NCI-H128 (cell line): Measurements from ENCODE around the gene MLN.

ENCODE experiments used
- DNase-seq: peaks from one replicate; lab custom pipeline; 2025; ENCODE audit not compliant: unreplicated experiment; lab: John Stamatoyannopoulos, UW

Gene MLN

DNA sequence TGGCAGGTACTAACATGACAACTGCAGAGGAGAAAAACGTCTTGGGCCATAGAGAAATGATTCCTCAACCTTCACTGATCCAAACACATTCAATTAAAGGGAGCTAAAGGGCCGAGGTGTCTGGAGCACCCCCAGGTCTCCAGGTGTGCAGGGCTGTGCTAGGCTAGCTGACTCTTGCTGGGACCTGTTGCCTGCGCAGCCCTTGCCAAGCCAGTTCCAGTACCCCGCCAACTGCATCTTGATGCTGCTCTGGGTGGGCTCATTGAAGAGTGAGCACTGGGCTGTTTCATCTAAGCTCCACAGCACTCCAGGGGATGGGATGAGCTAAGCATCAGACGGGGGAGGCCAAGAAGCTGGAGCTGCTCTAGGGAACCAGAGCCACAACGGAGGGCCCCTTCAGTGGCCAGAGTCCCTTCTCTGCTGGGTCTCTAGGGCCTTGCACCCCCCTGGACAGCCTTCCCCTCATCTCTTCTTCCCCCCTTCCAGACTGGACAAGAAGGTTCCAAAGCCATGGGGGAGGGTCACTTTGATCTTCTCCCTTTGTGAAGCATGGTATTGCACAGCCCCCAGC lies 30.8 kb downstream of the MLN start:
- DNase-seq, result no peak

DNA sequence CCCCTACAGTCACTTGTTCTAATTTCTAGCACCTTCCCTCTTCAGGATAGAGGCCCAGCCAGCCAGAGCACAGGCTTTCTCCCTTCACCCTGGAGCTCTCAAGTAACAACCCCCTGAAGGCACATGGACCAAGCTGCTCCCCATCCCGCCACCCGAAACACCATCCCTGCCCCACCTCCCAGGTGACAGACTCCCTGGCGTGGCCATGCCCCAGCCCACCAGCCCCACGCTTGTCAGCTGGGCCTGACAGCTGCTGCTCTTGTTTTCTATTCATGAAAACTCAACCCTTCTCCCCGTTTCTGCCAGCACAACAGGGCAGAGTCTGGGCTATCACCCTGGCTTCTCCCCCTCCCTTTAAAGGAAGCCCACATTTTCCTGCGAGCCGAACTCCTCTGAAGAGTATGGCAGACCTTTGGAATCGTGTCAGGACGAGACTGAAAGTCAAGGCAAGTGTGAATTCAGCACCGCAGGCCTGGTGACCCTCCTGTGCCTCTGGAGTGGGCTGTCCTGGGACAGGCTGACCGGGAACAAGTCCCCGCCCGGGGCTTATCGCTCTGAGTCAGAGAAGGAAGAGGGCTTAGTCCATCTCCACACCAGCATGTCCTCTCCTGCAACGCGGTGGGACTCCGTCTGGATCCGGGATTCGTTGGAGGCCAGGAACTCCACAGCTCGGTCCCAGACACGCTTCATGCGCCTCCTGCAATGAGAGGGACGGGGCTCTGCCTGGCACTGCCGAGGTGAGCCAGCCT lies 31.5 kb downstream of the MLN start:
- no peak for DNase-seq

GRCh38 chr6:33771146-33772081 lies 32.4 kb downstream of the MLN start:
- DNase-seq, result peak; percentile 63

DNA sequence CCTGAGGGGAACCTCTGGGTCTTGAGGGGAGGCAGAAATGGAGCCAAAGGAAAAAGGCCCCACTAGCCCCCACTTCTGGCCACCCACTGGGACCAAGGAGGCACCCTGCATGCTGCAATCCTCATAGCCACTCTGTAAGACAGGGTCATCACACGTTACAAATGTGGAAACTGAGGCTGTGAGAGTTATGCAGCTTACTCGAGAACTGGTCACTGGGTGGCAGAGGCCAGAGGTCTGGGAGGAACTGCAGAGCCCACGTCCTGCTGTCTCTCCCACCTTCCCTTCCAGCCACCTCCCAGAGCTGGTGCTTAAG lies 33.0 kb downstream of the MLN start:
- no peak for DNase-seq

DNA sequence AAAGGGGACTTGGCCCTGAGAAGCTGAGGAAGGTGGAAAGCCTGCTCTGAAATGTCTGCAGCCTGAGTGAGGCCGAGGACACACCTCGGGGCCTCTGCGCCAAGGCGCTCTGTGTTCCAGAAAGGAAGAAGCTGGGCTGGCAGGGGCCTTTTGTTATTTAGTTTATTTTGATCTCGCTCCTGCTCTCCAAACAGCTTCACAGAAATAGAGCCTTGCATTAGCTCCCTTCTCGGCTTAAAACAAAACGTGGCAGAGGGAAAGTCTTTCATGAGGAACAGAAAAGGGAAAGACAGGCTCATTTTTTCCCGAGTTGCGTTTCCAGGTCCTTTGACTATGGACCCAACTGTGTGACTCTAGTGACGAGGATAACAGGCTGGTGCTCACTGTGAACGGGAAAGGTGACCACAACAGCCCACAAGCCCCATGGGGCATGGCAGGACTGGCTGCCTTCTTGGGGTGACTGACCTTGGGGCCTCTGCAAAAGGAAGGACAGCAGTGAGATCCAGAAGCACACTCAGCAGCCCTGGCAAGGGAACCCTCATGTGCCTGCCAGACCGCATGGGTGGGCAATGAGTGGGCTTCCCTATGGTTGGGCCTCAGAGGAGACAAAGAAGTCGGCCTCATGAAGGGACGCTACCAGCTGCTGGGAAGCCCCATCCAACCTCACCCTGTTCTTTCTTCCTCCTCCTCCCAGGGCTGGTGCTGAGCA lies 33.5 kb downstream of the MLN start:
- DNase-seq, result no peak

GRCh38 chr6:33769248-33769821 lies 34.5 kb downstream of the MLN start:
- DNase-seq, result no peak

DNA sequence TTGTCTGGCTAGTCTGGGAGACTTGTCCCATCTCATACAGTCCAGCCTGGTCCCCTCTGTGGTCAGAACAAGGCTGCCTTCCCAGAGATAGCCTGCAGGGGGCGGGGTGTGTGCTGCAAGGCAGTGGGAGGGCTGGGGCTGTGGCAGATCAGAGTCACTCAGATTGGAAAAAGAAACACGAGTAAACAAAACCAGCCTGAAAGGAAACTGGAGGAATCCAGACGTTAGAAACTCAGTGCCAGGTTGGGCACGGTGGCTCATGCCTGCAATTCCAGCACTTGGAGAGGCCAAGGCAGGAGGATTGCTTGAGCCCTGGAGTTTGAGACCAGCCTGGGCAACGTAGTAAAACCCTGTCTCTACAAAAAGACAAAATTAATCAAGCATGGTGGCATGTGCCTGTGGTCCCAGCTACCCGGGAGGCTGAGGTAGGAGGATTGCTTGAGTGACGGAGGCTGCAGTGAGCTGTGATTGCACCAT lies 35.1 kb downstream of the MLN start:
- DNase-seq, result no peak

DNA sequence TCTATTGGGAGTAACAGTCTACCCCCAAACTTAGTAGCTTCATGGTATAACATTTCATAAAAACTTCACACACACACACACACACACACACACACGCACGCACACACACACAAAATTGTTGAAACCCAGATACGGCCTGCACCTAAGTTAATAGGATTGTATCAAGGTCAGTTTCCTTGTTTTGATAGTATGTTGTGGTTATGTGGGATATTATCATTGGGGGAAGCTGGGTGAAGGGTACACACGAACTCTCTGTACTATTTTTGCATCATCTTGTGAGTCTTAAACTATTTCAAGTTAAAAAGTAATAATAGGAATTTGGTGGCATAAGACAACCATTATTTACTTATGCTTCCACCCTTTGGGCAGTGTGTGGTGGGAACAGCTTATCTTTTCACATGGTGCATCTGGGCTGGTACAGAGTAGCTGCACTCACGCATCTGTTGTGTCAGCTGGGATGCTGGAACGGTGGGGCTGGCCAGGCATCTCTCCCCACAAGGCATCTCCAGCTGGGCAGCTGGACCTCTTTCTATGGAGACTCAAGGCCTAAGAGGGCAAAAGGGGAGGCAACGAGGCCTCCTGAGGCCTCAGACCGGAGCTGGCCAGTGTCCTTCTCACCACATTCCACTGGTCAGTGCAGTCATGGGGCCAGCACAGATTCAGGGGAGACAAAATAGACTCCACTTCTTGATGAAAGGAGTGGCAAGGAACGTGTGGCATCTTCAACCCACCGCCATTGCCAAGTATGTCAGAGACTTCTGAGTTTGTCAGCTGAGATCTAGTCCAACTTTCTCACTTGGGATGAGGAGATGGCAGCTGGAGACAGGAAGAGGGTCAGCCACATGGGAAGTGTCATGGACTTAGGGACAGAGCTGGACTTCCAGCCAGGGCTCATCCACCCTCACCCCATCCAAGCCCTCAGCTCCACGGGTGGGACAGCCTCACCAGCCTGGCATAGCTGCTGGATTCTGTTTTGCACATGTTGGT lies 36.6 kb downstream of the MLN start:
- DNase-seq, result no peak

DNA sequence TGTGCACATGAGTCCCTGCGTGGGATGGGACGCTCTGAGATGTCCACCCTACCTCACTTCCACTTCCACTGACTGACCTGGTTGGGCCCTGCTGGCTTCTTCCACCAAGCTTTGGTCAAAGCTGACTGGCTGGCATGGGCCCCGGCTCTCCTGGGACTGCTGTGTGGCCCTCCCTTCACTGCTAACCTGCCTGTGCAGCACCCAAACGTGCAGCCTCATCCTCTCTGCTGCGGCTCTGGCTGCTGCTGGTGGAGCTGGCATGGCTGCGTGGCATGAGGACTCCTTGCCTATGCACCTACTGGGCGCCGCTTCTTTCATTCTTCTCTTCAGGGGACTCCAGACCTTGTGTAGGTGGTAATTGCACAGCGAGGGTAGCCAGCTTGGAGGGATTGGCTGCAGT lies 38.4 kb downstream of the MLN start:
- DNase-seq, result no peak

DNA sequence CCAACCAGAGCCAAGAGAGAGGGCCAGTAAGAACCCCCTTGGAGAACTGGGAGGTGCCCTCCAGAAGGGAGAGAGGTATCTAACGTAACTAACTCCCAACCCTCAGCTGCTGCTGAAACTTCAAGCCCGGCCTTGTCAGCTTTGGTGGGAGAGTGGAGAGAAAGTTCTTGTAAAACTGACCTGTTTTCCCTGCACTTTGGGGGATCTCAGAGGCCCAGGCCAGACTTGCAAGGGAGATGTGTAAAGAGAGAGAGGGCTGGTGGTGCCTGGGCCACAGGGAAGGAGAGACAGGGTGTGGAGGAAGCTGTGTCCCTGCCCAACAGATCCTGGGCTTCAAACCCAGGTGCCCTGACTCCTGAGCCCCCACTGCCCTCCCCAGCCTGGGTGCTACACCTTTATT lies 39.8 kb downstream of the MLN start:
- no peak for DNase-seq

DNA sequence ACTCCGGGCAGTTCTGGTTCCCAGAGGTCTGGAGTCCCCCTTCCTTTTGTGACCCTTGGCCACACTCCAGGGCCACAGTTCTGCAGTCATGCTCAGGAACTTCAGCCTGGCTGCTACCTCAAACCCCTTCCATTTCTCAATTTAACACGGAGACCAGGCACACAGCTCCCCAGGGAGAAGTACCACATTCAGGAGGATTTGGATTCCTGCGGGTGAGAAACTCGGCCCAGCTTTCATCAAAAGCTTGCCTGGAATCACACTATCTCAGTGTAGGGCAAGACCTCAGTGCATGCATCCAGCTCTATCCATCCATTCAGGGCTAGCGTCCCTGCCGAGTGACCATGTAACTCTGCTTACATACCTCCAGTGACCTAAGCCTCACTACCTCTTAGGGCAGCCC lies 40.3 kb downstream of the MLN start:
- no peak for DNase-seq

DNA sequence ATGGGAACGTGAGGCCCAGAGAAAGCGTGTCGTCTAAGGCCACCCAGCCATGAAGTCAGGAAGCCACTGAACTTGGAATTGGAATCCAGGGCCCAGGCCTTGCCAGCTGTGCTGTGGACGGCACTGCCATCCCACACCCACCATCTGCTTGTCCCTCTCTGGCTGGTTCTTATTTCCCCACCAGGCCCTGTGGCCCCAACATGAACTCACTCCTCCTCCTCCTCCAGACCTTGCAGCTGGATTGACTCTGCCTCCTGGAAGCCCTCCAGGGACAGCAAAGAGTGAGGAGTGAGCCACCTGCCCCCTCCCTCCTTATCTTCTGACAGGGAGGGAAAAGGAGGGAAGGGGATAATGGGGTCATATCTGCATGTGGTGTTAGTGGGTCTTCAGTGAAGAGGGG lies 41.1 kb downstream of the MLN start:
- DNase-seq, result no peak

- DNase-seq, result peak; percentile 47
These were observed 41.7 kb downstream of the MLN start for GRCh38 chr6:33761922-33762629.

GRCh38 chr6:33761581-33761921 lies 42.3 kb downstream of the MLN start:
- DNase-seq, result no peak

DNA sequence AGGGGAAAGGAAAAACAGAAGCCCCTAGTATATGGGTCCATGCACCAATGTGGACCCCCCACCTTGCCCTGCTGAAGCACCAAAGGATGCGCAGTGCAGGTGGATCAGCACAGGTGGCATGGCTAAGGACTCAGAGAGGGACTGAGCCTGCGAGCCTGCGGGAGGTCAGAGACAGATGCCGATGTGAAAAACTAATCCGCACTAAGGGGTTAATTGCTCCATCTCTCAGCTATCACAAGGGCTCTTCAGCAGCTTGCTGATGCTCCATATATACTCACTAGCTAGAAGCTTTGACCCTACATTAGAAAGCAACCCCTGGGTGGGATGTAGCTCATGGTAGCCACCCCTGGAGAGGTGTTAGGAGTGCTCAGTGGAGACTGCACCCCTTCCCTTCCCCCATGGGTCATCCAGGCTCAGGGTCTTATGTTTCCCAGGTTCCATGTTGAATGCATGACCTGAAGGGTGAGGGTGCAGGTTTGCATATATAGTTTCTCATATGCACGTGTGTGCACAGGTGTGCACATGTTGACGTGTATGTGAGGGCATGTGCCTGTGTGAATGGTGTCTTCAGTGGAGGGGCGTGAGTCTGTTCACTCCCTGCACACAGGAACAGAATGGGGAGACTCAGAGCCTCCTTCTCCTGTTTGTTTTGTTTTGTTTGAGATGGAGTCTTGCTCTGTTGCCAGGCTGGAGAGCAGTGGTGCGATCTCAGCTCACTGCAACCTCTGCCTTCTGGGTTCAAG lies 43.7 kb downstream of the MLN start:
- DNase-seq, result no peak

DNA sequence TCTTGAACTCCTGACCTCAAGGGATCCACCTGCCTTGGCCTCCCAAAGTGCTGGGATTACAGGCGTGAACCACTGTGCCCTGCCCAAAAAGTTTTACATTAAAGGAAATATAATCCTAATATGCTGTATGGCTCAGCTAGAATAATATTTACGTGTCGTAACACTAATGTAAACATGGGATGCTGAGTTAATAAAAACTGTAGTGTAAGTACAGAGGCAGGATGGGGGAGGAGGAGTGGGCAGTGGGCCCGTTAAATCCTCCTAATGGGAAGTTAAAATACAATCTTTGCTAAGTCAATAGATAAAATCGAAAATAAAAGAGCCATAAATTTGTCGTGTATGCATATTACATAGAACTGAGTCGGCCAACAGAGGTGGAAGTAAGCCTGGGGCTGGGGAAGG lies 45.0 kb downstream of the MLN start:
- DNase-seq, result no peak

- DNase-seq, result no peak
These were observed 45.9 kb downstream of the MLN start for GRCh38 chr6:33757906-33758305.

GRCh38 chr6:33757113-33757512 lies 46.7 kb downstream of the MLN start:
- DNase-seq, result no peak
